Measurements from ENCODE around the gene PCBP4.
A peak's percentile ranks its signal among the peaks of the same experiment; 100 is the strongest.
"Not testable (repeated sequence)": the region's sequence is repeated elsewhere in the genome, so short reads cannot be mapped to it uniquely, and the experiment has no call there.

PCBP4 gene

GRCh38 chr3:51993657-51994056 is 26.4 kb upstream of the PCBP4 start:
- DNase-seq = not testable (repeated sequence)

GRCh38 chr3:51992017-51992682 is 24.9 kb upstream of the PCBP4 start:
- no peak for DNase-seq

- not testable (repeated sequence) for DNase-seq
Measured at GRCh38 chr3:51990501-51990971, 23.3 kb upstream of the PCBP4 start.

GRCh38 chr3:51988286-51989146 is 21.3 kb upstream of the PCBP4 start:
- no peak for DNase-seq

GRCh38 chr3:51987568-51987967 is 20.3 kb upstream of the PCBP4 start:
- no peak for DNase-seq

- no peak for DNase-seq
Measured at GRCh38 chr3:51986010-51986947, 19.0 kb upstream of the PCBP4 start.

GRCh38 chr3:51985063-51985462 is 17.8 kb upstream of the PCBP4 start:
- no peak for DNase-seq

- no peak for DNase-seq
Measured at GRCh38 chr3:51984269-51984647, 17.0 kb upstream of the PCBP4 start.

- DNase-seq = no peak
Measured at GRCh38 chr3:51983578-51984268, 16.5 kb upstream of the PCBP4 start.

GRCh38 chr3:51982838-51983577 is 15.8 kb upstream of the PCBP4 start, which contains the start of gene ACY1:
Gene ACY1, plus strand, starts transcription at chr3:51983535. Its CDS starts 530 bp downstream, at chr3:51984065.
- peak; percentile 78 for DNase-seq

GRCh38 chr3:51982352-51982837 is 15.1 kb upstream of the PCBP4 start:
- peak; percentile 23 for DNase-seq

- no peak for DNase-seq
Measured at GRCh38 chr3:51980253-51980652, 13.0 kb upstream of the PCBP4 start.

GRCh38 chr3:51978143-51978502 is 10.9 kb upstream of the PCBP4 start:
- DNase-seq = no peak

GRCh38 chr3:51977446-51978142 is 10.3 kb upstream of the PCBP4 start:
- DNase-seq = peak; percentile 59

- DNase-seq = peak; percentile 47
Measured at GRCh38 chr3:51975852-51976549, 8.7 kb upstream of the PCBP4 start.

GRCh38 chr3:51974963-51975851 is 8.0 kb upstream of the PCBP4 start, which contains the start of gene ABHD14A:
Gene ABHD14A, plus strand, starts transcription at chr3:51975064. Its CDS starts 72 bp downstream, at chr3:51975136.
- peak; percentile 84 for DNase-seq

GRCh38 chr3:51974277-51974962 is 7.2 kb upstream of the PCBP4 start:
- no peak for DNase-seq

- no peak for DNase-seq
Measured at GRCh38 chr3:51971350-51971749, 4.1 kb upstream of the PCBP4 start.
